ENCODE measurements around the gene CNTN4. TPM values are rescaled to one million over a fixed set of nuclear protein-coding genes. Genes with fewer than 3 reads are reported as not detected.

Gene CNTN4
- total RNA-seq, 1 experiment from 2014 or later, result 51.3 TPM

DNA sequence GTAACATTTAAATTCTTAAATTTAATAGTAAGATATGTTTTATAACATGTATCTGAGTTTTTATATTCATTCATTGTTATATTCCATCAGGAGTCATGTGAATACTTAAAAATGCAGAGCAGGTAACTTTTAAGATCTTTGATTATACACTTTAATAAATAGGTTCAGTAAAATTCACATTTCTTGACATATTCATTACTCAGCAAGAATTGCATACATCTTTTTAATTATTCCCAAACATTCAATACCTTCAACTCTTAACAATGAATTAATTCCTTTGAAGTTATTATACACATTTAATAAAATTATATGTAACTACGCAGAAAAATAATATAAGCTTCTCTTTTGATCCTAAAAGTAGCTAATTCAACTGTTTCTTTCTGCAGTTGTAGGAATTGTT lies 105.4 kb downstream of the CNTN4 start:
- Histone ChIP-seq H3K4me1 (peaks cover 19% of the 10 kb centered on the region), H3K27me3 (replicated peaks; ENCODE audit: control insufficient read depth, insufficient read depth, low read length) (no peaks in the 10 kb centered on the region), H3K36me3 (ENCODE audit: control insufficient read depth, insufficient read depth, low read length) (no peaks in the 10 kb centered on the region), H3K4me3 (ENCODE audit: low read depth, low read length) (no peak overlapping the region), H3K9me3 (no peaks in the 10 kb centered on the region)
- no peak for DNase-seq
- no peaks in the 10 kb centered on the region for H3K9me3 Mint-ChIP-seq (ENCODE audit: unreplicated experiment)
- H3K36me3 Mint-ChIP-seq (ENCODE audit: insufficient read depth, unreplicated experiment), result no peaks in the 10 kb centered on the region
- no TSS peak for BruUV-seq (replicated peaks)
- CTCF ChIA-PET, result no interaction called here
- no peaks in the 10 kb centered on the region for H3K27me3 Mint-ChIP-seq (ENCODE audit: insufficient read depth, unreplicated experiment)
- intact Hi-C loops (cut with micrococcal nuclease; ENCODE audit: unreplicated experiment), result no loop called here
- no peak overlapping the region for H3K27ac Mint-ChIP-seq (ENCODE audit: unreplicated experiment)
- peaks cover 13% of the 10 kb centered on the region for H3K4me1 Mint-ChIP-seq (ENCODE audit: low read depth, unreplicated experiment)
- TF ChIP-seq, protein P1, sequence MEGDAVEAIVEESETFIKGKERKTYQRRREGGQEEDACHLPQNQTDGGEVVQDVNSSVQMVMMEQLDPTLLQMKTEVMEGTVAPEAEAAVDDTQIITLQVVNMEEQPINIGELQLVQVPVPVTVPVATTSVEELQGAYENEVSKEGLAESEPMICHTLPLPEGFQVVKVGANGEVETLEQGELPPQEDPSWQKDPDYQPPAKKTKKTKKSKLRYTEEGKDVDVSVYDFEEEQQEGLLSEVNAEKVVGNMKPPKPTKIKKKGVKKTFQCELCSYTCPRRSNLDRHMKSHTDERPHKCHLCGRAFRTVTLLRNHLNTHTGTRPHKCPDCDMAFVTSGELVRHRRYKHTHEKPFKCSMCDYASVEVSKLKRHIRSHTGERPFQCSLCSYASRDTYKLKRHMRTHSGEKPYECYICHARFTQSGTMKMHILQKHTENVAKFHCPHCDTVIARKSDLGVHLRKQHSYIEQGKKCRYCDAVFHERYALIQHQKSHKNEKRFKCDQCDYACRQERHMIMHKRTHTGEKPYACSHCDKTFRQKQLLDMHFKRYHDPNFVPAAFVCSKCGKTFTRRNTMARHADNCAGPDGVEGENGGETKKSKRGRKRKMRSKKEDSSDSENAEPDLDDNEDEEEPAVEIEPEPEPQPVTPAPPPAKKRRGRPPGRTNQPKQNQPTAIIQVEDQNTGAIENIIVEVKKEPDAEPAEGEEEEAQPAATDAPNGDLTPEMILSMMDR (IDR thresholded peaks at IDR 0.05; ENCODE audit: insufficient read depth in 1 of 2, low read depth in 1 of 2, low read length in 1 of 2, severe bottlenecking in 1 of 2, unreplicated experiment in 1 of 2), result no peak
- H3K4me3 Mint-ChIP-seq (ENCODE audit: unreplicated experiment), result no peak overlapping the region
- POLR2A ChIA-PET, result no interaction called here

DNA sequence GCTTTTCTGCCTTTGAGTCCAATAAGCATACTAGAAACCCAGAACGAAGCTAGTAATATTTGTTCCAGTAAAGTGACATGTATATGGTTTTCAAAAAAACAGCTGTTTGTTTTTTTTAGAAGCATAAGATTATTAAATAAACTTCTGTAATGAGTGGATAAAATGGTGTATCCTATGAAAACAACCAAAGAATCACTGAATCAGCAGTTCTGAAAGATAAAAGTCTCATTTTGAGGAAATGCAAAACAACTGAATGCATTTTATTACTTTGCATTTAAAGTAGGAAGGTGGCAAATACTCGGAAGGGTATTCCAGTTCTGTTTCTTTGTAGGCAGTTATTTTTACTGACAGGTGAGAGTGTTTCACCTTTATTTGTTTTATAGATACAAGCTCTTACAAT lies 107.0 kb downstream of the CNTN4 start:
- Mint-ChIP-seq H3K36me3 (ENCODE audit: insufficient read depth, unreplicated experiment) (peaks cover under 1% of the 10 kb centered on the region), H3K27ac (ENCODE audit: unreplicated experiment) (no peak overlapping the region), H3K4me1 (ENCODE audit: low read depth, unreplicated experiment) (peaks cover 13% of the 10 kb centered on the region), H3K4me3 (ENCODE audit: unreplicated experiment) (no peak overlapping the region), H3K9me3 (ENCODE audit: unreplicated experiment) (no peaks in the 10 kb centered on the region), H3K27me3 (ENCODE audit: insufficient read depth, unreplicated experiment) (no peaks in the 10 kb centered on the region)
- CTCF ChIA-PET, result no interaction called here
- H3K4me3 ChIP-seq (ENCODE audit: low read depth, low read length), result no peak overlapping the region
- H3K4me1 ChIP-seq, result peaks cover 19% of the 10 kb centered on the region
- DNase-seq, result no peak
- no peaks in the 10 kb centered on the region for H3K27me3 ChIP-seq (replicated peaks; ENCODE audit: control insufficient read depth, insufficient read depth, low read length)
- TF ChIP-seq, protein P1 (IDR thresholded peaks at IDR 0.05; ENCODE audit: insufficient read depth in 1 of 2, low read depth in 1 of 2, low read length in 1 of 2, severe bottlenecking in 1 of 2, unreplicated experiment in 1 of 2), result no peak
- BruUV-seq (replicated peaks), result no TSS peak
- POLR2A ChIA-PET, result no interaction called here
- no peaks in the 10 kb centered on the region for H3K9me3 ChIP-seq
- intact Hi-C loops (cut with micrococcal nuclease; ENCODE audit: unreplicated experiment), result no loop called here
- no peaks in the 10 kb centered on the region for H3K36me3 ChIP-seq (ENCODE audit: control insufficient read depth, insufficient read depth, low read length)

DNA sequence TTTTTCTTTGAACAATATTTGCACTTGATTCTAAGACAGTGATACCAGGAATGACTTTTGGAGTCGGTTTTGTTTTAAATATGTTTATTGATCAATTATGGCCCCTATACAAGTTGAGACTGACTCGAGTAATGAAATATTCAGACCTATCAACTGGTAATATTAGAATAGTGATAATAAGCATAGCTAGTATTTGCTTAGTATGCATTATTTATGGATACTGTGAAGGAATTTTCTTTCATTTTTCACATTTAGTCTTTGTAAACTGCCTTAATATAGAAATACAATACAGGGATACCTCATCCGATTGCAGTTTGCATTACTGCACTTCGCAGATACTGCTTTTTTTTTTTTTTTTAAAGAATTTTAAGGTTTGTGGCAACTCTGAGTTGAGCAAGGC lies 107.9 kb downstream of the CNTN4 start:
- H3K4me1 Mint-ChIP-seq (ENCODE audit: low read depth, unreplicated experiment), result peaks cover 13% of the 10 kb centered on the region
- Histone ChIP-seq H3K4me3 (ENCODE audit: low read depth, low read length) (no peak overlapping the region), H3K27me3 (replicated peaks; ENCODE audit: control insufficient read depth, insufficient read depth, low read length) (no peaks in the 10 kb centered on the region), H3K36me3 (ENCODE audit: control insufficient read depth, insufficient read depth, low read length) (no peaks in the 10 kb centered on the region), H3K9me3 (no peaks in the 10 kb centered on the region), H3K4me1 (peaks cover 19% of the 10 kb centered on the region)
- intact Hi-C loops (cut with micrococcal nuclease; ENCODE audit: unreplicated experiment), result no loop called here
- BruUV-seq (replicated peaks), result no TSS peak
- ChIA-PET CTCF (no interaction called here), POLR2A (no interaction called here)
- H3K27me3 Mint-ChIP-seq (ENCODE audit: insufficient read depth, unreplicated experiment), result no peaks in the 10 kb centered on the region
- TF ChIP-seq, protein P1 (IDR thresholded peaks at IDR 0.05; ENCODE audit: insufficient read depth in 1 of 2, low read depth in 1 of 2, low read length in 1 of 2, severe bottlenecking in 1 of 2, unreplicated experiment in 1 of 2), result no peak
- H3K27ac Mint-ChIP-seq (ENCODE audit: unreplicated experiment), result no peak overlapping the region
- DNase-seq, result no peak
- no peaks in the 10 kb centered on the region for H3K9me3 Mint-ChIP-seq (ENCODE audit: unreplicated experiment)
- peaks cover 5% of the 10 kb centered on the region for H3K36me3 Mint-ChIP-seq (ENCODE audit: insufficient read depth, unreplicated experiment)
- H3K4me3 Mint-ChIP-seq (ENCODE audit: unreplicated experiment), result no peak overlapping the region
